Fibroblast of lung (primary cell): ENCODE results near the gene CFAP46. TPM values are rescaled to one million over a fixed set of nuclear protein-coding genes. Genes with fewer than 3 reads are reported as not detected.

ENCODE experiments used
- DNase-seq, 2 donors: peaks; one replicate each; pipeline versions ENCODE4 v3.0.0 to v3.0.0-alpha.2; 2010; ENCODE audit warnings: low read depth in 2 of 2
- H2AFZ ChIP-seq: 2 replicates; pipeline ENCODE4 v1.5.1; 2012; ENCODE audit warnings: low read length, control low read depth, inconsistent platforms
- H3K27ac ChIP-seq: 2 replicates; pipeline ENCODE4 v1.5.1; 2011; ENCODE audit warnings: low read length, control low read depth; ENCODE audit not compliant: insufficient read depth
- H3K27me3 ChIP-seq: 2 replicates; pipeline ENCODE4 v1.5.1; 2011; ENCODE audit warnings: mild to moderate bottlenecking, low read length; ENCODE audit not compliant: control insufficient read depth, insufficient read depth
- H3K36me3 ChIP-seq: 2 replicates; pipeline ENCODE4 v1.5.1; 2011; ENCODE audit warnings: low read length; ENCODE audit not compliant: control insufficient read depth, insufficient read depth
- H3K4me1 ChIP-seq: 2 replicates; pipeline ENCODE4 v1.5.1; 2011; ENCODE audit warnings: low read length; ENCODE audit not compliant: control insufficient read depth, insufficient read depth; ENCODE audit errors: extremely low read depth
- H3K4me2 ChIP-seq: 2 replicates; pipeline ENCODE4 v1.5.1; 2011; ENCODE audit warnings: low read length, control low read depth; ENCODE audit not compliant: insufficient read depth; ENCODE audit errors: extremely low read depth
- H3K4me3 ChIP-seq, 4 experiments: fragments of 200-600 bp in 1 of 4; sonication (generic) in 1 of 4; replicated peaks in 1 of 4; 2 replicates each; pipeline ENCODE4 v1.5.1; 2011 to 2016; ENCODE audit warnings: low read length in 4 of 4, low read depth in 3 of 4, mild to moderate bottlenecking in 3 of 4, control low read depth in 2 of 4, inconsistent platforms in 1 of 4, mixed read lengths in 1 of 4; ENCODE audit not compliant: insufficient read depth in 1 of 4; ENCODE audit errors: control extremely low read depth in 1 of 4
- H3K79me2 ChIP-seq: 2 replicates; pipeline ENCODE4 v1.5.1; 2012; ENCODE audit warnings: mild to moderate bottlenecking, low read length, inconsistent platforms; ENCODE audit not compliant: control insufficient read depth, insufficient read depth
- H3K9ac ChIP-seq: 2 replicates; pipeline ENCODE4 v1.5.1; 2011; ENCODE audit warnings: mild to moderate bottlenecking, low read length, control low read depth; ENCODE audit not compliant: insufficient read depth
- H3K9me3 ChIP-seq: 2 replicates; pipeline ENCODE4 v1.5.1; 2012; ENCODE audit warnings: low read depth, low read length; ENCODE audit not compliant: control insufficient read depth, insufficient read depth
- H4K20me1 ChIP-seq: 2 replicates; pipeline ENCODE4 v1.5.1; 2011; ENCODE audit warnings: low read length; ENCODE audit not compliant: control insufficient read depth, insufficient read depth; ENCODE audit errors: extremely low read depth
- EZH2 ChIP-seq: IDR thresholded peaks from 2 replicates; pipeline ENCODE4 v1.5.1; 2012; ENCODE audit warnings: low read length, control low read depth, mild to moderate bottlenecking; ENCODE audit errors: missing control alignments
- polyA plus RNA-seq, 2 donors: library from polyadenylated mRNA; depleted of rRNA in 1 of 2; stranded (reverse) in 1 of 2; unstranded in 1 of 2; fragments of >200 nt; gene quantifications; 2 replicates each; pipeline ENCODE4 v1.2.1, GENCODE V29; 2011 to 2012; ENCODE audit warnings: missing spikeins in 1 of 2
- total RNA-seq: library from RNA; depleted of rRNA; stranded (reverse); fragments of >200 nt; gene quantifications from 2 replicates; pipeline ENCODE4 v1.2.1, GENCODE V29; 2014
- TF ChIP-seq, protein P1 (sequence below), 2 donors: IDR thresholded peaks in 1 of 2; conservative IDR thresholded peaks in 1 of 2; 1 replicate in 1 of 2; 2 replicates in 1 of 2; pipeline ENCODE4 v1.5.1; 2011 to 2012; ENCODE audit warnings: low read length in 2 of 2, control low read depth in 1 of 2, inconsistent platforms in 1 of 2, low read depth in 1 of 2, mild to moderate bottlenecking in 1 of 2

The CFAP46 gene
- total and polyA plus RNA-seq, 2 donors (not counting 1 experiment from before 2014, with no cell fraction given) = 0.25 to 0.66 TPM

DNA sequence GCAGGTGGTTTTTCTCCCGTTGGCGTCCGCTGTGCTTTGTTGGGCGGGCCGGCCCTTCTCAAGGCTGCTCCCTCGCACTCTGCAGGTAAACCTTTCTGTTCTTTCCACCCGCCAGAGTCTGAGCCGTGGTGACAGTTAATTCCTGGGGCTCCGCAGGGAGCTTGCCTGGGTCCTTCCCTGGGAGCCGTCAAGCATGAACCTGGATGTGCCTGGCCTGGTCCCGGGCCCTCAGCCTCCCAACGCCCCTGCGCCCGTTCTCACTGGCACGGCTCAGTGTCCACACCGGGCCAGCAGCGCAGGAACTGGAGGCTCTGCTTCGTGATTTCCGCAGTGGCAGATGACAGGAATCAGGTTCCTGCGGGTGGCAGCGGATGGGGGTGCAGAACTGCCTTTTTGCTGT lies 145.5 kb downstream of the CFAP46 start:
- no peaks in the 10 kb centered on the region for H3K36me3 ChIP-seq
- no peaks in the 10 kb centered on the region for H3K27me3 ChIP-seq
- H4K20me1 ChIP-seq = no peaks in the 10 kb centered on the region
- no peak for DNase-seq
- H3K9ac ChIP-seq = no peak overlapping the region
- no peak overlapping the region for H3K27ac ChIP-seq
- H3K4me3 ChIP-seq = no peak overlapping the region
- H3K9me3 ChIP-seq = no peaks in the 10 kb centered on the region
- H2AFZ ChIP-seq = no peak overlapping the region
- H3K79me2 ChIP-seq = no peaks in the 10 kb centered on the region
- no peaks in the 10 kb centered on the region for H3K4me1 ChIP-seq
- TF ChIP-seq EZH2 = no peak
- TF ChIP-seq, protein P1, sequence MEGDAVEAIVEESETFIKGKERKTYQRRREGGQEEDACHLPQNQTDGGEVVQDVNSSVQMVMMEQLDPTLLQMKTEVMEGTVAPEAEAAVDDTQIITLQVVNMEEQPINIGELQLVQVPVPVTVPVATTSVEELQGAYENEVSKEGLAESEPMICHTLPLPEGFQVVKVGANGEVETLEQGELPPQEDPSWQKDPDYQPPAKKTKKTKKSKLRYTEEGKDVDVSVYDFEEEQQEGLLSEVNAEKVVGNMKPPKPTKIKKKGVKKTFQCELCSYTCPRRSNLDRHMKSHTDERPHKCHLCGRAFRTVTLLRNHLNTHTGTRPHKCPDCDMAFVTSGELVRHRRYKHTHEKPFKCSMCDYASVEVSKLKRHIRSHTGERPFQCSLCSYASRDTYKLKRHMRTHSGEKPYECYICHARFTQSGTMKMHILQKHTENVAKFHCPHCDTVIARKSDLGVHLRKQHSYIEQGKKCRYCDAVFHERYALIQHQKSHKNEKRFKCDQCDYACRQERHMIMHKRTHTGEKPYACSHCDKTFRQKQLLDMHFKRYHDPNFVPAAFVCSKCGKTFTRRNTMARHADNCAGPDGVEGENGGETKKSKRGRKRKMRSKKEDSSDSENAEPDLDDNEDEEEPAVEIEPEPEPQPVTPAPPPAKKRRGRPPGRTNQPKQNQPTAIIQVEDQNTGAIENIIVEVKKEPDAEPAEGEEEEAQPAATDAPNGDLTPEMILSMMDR (conservative IDR thresholded peaks at IDR 0.05 in 1 of 2, IDR thresholded peaks at IDR 0.05 in 1 of 2; ENCODE audit: low read depth in 1 of 2, low read length in 2 of 2) = no peak
- no peak overlapping the region for H3K4me2 ChIP-seq

DNA sequence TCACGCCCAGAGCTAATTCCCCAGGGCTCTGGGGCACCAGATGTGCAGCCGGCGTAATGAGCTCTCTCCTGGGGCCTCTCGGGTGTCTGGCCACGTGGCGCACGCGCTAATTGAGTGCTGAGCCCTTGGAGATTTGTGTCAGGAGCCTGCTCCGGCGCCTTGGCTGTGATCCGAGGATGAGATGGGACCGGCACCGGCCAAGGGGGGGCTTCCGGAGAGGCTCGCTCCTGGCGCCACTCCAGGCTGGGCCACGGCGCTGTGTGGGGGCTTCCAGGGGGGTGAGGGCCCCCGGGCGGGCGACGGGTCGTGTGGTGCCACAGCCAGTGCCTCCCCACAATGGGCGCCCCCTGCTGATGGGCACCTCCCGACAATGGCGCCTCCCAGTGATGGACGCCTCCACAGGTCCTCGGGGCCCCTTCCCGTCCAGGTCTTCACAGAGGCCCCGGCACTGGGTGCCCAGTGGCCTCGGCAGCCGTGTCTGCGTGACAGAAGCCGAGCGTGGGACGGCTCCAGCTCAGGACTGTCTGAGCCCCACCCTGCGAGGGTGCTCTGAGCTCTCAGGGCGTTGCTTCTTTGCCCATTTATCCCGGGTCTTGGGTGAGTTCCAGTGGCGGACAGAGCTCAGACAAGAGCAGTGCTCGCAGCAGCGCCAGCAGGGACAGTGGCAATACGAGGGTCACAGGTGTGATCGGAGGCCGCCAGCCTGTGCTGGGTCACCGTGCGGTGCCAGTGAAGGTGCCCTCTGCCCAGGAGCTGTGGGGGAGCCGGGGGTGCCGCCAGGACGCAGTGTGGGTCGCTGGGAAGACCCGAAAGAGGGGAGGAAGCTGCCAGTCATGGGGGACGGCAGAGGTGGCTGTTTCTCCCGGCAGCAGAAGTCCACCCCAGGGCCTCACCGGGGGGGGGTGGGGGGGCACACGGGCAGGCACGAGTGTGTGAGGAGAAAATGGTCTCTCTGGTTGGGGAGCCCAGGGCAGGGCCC lies 148.2 kb downstream of the CFAP46 start:
- no peaks in the 10 kb centered on the region for H3K79me2 ChIP-seq
- H3K4me3 ChIP-seq = no peak overlapping the region
- no peaks in the 10 kb centered on the region for H4K20me1 ChIP-seq
- H3K27me3 ChIP-seq = no peaks in the 10 kb centered on the region
- H3K4me1 ChIP-seq = no peaks in the 10 kb centered on the region
- no peak overlapping the region for H3K9ac ChIP-seq
- no peaks in the 10 kb centered on the region for H3K36me3 ChIP-seq
- DNase-seq = no peak
- H3K4me2 ChIP-seq = no peak overlapping the region
- no peak overlapping the region for H3K27ac ChIP-seq
- no peak overlapping the region for H2AFZ ChIP-seq
- no peaks in the 10 kb centered on the region for H3K9me3 ChIP-seq
- no peak for TF ChIP-seq EZH2
- TF ChIP-seq, protein P1 (conservative IDR thresholded peaks at IDR 0.05 in 1 of 2, IDR thresholded peaks at IDR 0.05 in 1 of 2; ENCODE audit: low read depth in 1 of 2, low read length in 2 of 2) = no peak

DNA sequence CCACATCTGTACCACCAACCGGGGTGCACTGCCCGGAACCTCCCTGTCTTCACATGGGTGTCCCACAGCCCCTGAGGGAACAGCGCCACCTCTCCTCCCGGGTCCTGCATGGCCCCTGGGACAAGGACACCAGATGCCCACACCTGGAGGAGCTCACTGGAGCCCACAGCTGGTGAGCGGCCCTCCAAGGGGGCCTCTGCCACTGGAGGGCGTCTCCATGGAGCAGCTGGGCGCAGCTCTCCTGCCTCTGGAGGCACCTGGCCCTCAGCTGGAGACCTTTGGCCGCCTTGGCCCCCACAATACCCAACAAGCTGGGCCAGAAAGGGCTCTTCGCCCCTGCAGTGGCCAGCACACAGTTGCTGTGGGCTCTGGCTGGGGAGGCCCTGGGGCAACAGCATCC lies 149.2 kb downstream of the CFAP46 start:
- Histone ChIP-seq H2AFZ (no peak overlapping the region), H3K36me3 (no peaks in the 10 kb centered on the region), H3K27ac (no peak overlapping the region), H3K4me1 (no peaks in the 10 kb centered on the region), H3K9me3 (no peaks in the 10 kb centered on the region), H3K79me2 (no peaks in the 10 kb centered on the region), H3K27me3 (peaks cover 8% of the 10 kb centered on the region), H3K4me3 (no peak overlapping the region), H3K4me2 (no peak overlapping the region), H4K20me1 (no peaks in the 10 kb centered on the region), H3K9ac (no peak overlapping the region)
- no peak for DNase-seq
- no peak for TF ChIP-seq EZH2
- TF ChIP-seq, protein P1 (conservative IDR thresholded peaks at IDR 0.05 in 1 of 2, IDR thresholded peaks at IDR 0.05 in 1 of 2; ENCODE audit: low read depth in 1 of 2, low read length in 2 of 2) = no peak
